RWPE2 (cell line): ENCODE data around the gene SOX2.

Experiments
- ATAC-seq: fragments of 200-7000 bp; cut with Tn5 transposase; 3 replicates; pipeline ENCODE4 v1.9.1; 2021; ENCODE audit warnings: low read depth
- DNase-seq: peaks from one replicate; pipeline ENCODE4 v3.0.0-alpha.2; 2020; ENCODE audit warnings: low spot score
- H3K27ac ChIP-seq: fragments of 450-650 bp; 2 replicates; pipeline ENCODE4 v1.5.1; 2017; ENCODE audit warnings: mild to moderate bottlenecking; ENCODE audit not compliant: poor library complexity, severe bottlenecking
- H3K27me3 ChIP-seq: fragments of 250-450 bp; sonication (Bioruptor Pico); 2 replicates; pipeline ENCODE4 v1.5.1; 2021; ENCODE audit warnings: mild to moderate bottlenecking, moderate library complexity; ENCODE audit not compliant: insufficient read depth, poor library complexity, severe bottlenecking
- H3K36me3 ChIP-seq: fragments of 250-450 bp; sonication (Bioruptor Pico); 2 replicates; pipeline ENCODE4 v1.5.1; 2020; ENCODE audit warnings: low read depth, mild to moderate bottlenecking, moderate library complexity
- H3K4me1 ChIP-seq: fragments of 250-450 bp; sonication (Bioruptor Pico); 2 replicates; pipeline ENCODE4 v1.5.1; 2021; ENCODE audit warnings: mild to moderate bottlenecking, moderate library complexity; ENCODE audit not compliant: insufficient read depth, poor library complexity, severe bottlenecking
- H3K4me3 ChIP-seq: fragments of 250-450 bp; sonication (Bioruptor Pico); 2 replicates; pipeline ENCODE4 v1.5.1; 2021; ENCODE audit warnings: mild to moderate bottlenecking, moderate library complexity; ENCODE audit not compliant: severe bottlenecking
- H3K9me3 ChIP-seq: fragments of 250-450 bp; sonication (Bioruptor Pico); 2 replicates; pipeline ENCODE4 v1.5.1; 2021; ENCODE audit warnings: mild to moderate bottlenecking, moderate library complexity; ENCODE audit not compliant: severe bottlenecking
- TF ChIP-seq, protein P1 (sequence below): fragments of 450-650 bp; IDR thresholded peaks from one replicate; pipeline ENCODE4 v1.5.1; 2017; ENCODE audit warnings: mild to moderate bottlenecking, moderate library complexity; ENCODE audit not compliant: poor library complexity, severe bottlenecking

SOX2 gene

DNA sequence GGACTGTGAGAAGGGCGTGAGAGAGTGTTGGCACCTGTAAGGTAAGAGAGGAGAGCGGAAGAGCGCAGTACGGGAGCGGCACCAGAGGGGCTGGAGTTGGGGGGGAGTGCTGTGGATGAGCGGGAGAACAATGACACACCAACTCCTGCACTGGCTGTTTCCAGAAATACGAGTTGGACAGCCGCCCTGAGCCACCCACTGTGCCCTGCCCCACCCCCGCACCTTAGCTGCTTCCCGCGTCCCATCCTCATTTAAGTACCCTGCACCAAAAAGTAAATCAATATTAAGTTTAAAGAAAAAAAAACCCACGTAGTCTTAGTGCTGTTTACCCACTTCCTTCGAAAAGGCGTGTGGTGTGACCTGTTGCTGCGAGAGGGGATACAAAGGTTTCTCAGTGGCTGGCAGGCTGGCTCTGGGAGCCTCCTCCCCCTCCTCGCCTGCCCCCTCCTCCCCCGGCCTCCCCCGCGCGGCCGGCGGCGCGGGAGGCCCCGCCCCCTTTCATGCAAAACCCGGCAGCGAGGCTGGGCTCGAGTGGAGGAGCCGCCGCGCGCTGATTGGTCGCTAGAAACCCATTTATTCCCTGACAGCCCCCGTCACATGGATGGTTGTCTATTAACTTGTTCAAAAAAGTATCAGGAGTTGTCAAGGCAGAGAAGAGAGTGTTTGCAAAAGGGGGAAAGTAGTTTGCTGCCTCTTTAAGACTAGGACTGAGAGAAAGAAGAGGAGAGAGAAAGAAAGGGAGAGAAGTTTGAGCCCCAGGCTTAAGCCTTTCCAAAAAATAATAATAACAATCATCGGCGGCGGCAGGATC, at the start of gene SOX2:
TSS of gene SOX2 (plus strand) at position 601 of the 811 bp plus-strand sequence. CDS start 436 bp downstream, outside the sequence.
- Histone ChIP-seq H3K4me1 (no peaks in the 10 kb centered on the region), H3K27ac (peak within 1 kb of the TSS; percentile 47), H3K9me3 (no peaks in the 10 kb centered on the region), H3K27me3 (peaks cover 51% of the 10 kb centered on the region), H3K4me3 (peak within 1 kb of the TSS; percentile 52), H3K36me3 (no peaks in the 10 kb centered on the region)
- ATAC-seq (peak; percentile 55), DNase-seq (no peak)
- TF ChIP-seq, protein P1, sequence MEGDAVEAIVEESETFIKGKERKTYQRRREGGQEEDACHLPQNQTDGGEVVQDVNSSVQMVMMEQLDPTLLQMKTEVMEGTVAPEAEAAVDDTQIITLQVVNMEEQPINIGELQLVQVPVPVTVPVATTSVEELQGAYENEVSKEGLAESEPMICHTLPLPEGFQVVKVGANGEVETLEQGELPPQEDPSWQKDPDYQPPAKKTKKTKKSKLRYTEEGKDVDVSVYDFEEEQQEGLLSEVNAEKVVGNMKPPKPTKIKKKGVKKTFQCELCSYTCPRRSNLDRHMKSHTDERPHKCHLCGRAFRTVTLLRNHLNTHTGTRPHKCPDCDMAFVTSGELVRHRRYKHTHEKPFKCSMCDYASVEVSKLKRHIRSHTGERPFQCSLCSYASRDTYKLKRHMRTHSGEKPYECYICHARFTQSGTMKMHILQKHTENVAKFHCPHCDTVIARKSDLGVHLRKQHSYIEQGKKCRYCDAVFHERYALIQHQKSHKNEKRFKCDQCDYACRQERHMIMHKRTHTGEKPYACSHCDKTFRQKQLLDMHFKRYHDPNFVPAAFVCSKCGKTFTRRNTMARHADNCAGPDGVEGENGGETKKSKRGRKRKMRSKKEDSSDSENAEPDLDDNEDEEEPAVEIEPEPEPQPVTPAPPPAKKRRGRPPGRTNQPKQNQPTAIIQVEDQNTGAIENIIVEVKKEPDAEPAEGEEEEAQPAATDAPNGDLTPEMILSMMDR: no peak

DNA sequence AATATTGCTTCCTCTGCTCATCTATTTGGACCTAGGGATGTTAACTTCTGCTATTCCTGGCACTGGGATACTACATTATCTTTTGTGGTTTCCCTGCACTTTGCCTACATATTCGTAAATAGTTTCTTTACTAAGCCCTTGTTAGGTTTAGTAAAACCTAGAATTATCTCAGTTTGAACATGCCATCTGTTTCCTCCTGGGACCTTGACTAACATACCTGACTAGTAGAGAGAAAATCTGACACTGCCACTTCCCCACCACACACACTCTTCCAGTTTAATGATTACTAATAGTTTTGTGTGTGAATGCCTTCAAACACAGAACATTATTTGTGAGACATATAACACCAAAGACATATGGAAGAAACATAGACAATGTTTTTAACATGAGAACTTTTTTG, 28.2 kb upstream of the SOX2 start:
- no peak overlapping the region for H3K27ac ChIP-seq
- ATAC-seq (no peak), DNase-seq (no peak)
- H3K4me3 ChIP-seq: no peak overlapping the region
- no peaks in the 10 kb centered on the region for H3K9me3 ChIP-seq
- H3K4me1 ChIP-seq: no peaks in the 10 kb centered on the region
- H3K36me3 ChIP-seq: no peaks in the 10 kb centered on the region
- TF ChIP-seq, protein P1: no peak
- no peaks in the 10 kb centered on the region for H3K27me3 ChIP-seq

DNA sequence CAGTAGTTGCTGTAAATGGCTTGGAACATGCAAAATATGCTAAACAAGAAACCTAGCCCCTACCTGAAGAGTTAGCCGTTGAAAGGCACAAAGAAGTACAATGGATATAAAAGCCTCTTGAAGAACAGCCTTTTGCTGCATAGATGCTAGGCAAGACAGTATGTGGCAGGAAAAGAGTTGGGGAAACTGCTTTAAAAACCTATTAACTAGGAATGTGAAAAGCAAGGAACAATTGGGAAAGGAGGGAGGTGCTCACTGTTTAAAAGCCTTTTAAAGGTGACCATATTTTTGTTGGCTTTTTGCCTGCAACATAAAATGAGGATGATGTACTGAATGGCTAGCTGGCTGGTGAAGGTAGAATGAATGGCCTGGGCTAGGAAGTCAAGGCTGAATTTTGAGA, 24.5 kb upstream of the SOX2 start:
- no peak for ATAC-seq
- TF ChIP-seq, protein P1: no peak
- Histone ChIP-seq H3K4me1 (no peaks in the 10 kb centered on the region), H3K9me3 (no peaks in the 10 kb centered on the region), H3K27ac (no peak overlapping the region), H3K36me3 (no peaks in the 10 kb centered on the region), H3K27me3 (no peaks in the 10 kb centered on the region), H3K4me3 (no peak overlapping the region)
- no peak for DNase-seq

DNA sequence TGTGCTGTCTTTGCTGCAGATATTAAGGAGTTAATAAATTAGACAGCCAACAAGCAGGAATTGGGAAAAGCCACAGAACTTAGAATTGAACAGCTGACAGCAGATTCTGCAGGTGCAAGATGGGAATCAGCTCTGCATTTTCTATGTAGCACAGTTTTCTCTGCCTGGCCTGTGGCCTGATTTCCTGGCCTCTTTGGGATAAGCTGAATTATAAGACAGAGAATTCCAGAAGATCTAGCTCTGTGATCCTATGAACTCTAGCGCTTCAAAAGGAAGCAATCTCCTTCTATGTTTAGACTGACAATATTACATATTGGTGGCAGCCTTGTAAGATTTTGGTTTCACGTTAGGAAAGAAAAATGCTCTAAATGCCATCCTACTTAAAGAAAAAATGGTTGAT, 24.0 kb upstream of the SOX2 start:
- no peaks in the 10 kb centered on the region for H3K27me3 ChIP-seq
- TF ChIP-seq, protein P1: no peak
- no peak for ATAC-seq
- no peak overlapping the region for H3K4me3 ChIP-seq
- DNase-seq: no peak
- no peaks in the 10 kb centered on the region for H3K4me1 ChIP-seq
- H3K27ac ChIP-seq: no peak overlapping the region
- no peaks in the 10 kb centered on the region for H3K9me3 ChIP-seq
- H3K36me3 ChIP-seq: no peaks in the 10 kb centered on the region

DNA sequence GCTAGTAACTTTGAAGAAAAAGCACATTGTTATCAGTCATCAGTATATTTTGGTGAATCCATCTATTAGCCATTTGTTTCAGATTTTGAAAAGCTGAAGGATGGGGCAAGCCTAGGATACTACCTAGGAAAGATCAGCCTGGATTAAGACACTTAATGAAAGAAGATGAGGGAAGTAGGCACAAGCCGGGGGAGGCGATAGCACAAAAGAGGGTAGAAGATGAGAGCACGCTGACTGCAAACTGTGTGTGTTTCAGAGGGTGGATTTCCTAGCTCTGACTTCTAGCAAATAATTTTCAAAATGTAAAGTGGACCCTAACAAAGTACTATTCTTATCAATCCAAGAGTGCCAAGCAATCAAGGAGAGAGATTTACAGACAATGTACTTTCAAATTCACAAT, 22.2 kb upstream of the SOX2 start:
- ATAC-seq (no peak), DNase-seq (no peak)
- H3K4me3 ChIP-seq: no peak overlapping the region
- TF ChIP-seq, protein P1: no peak
- no peak overlapping the region for H3K27ac ChIP-seq
- H3K4me1 ChIP-seq: no peaks in the 10 kb centered on the region
- no peaks in the 10 kb centered on the region for H3K9me3 ChIP-seq
- no peaks in the 10 kb centered on the region for H3K27me3 ChIP-seq
- no peaks in the 10 kb centered on the region for H3K36me3 ChIP-seq
